GM19035 (cell line): ENCODE measurements around the gene LBX2.
A peak's percentile ranks its signal among the peaks of the same experiment; 100 is the strongest.

Source experiments
- ATAC-seq: cut with Tn5 transposase; IDR thresholded peaks from one replicate; pipeline ENCODE4 v1.9.1; 2021; ENCODE audit not compliant: unreplicated experiment

Gene LBX2

GRCh38 chr2:74526649-74527230 is 27.3 kb upstream of the LBX2 start:
- ATAC-seq, result no peak

- no peak for ATAC-seq
Measured at GRCh38 chr2:74525717-74526648, 26.6 kb upstream of the LBX2 start, which contains the start of gene DQX1. Gene DQX1 (minus strand): TSS chr2:74526231. CDS start chr2:74525729, 502 bp downstream.

GRCh38 chr2:74524955-74525716 is 25.7 kb upstream of the LBX2 start:
- no peak for ATAC-seq

- ATAC-seq, result no peak
Measured at GRCh38 chr2:74524005-74524404, 24.6 kb upstream of the LBX2 start.

- no peak for ATAC-seq
Measured at GRCh38 chr2:74522516-74522915, 23.1 kb upstream of the LBX2 start.

- ATAC-seq, result no peak
Measured at GRCh38 chr2:74516650-74517049, 17.2 kb upstream of the LBX2 start.

- ATAC-seq, result no peak
Measured at GRCh38 chr2:74515981-74516633, 16.7 kb upstream of the LBX2 start.

- ATAC-seq, result no peak
Measured at GRCh38 chr2:74515271-74515980, 16.0 kb upstream of the LBX2 start.

GRCh38 chr2:74514368-74515270 is 15.2 kb upstream of the LBX2 start, which contains the start of gene TLX2:
Gene TLX2 (plus strand): TSS chr2:74514450. CDS start chr2:74514807, 357 bp downstream.
- no peak for ATAC-seq

GRCh38 chr2:74513605-74514367 is 14.4 kb upstream of the LBX2 start:
- no peak for ATAC-seq

GRCh38 chr2:74512744-74513604 is 13.6 kb upstream of the LBX2 start:
- ATAC-seq, result no peak

GRCh38 chr2:74511104-74511989 is 11.9 kb upstream of the LBX2 start:
- ATAC-seq, result no peak

GRCh38 chr2:74510272-74510671 is 10.9 kb upstream of the LBX2 start:
- ATAC-seq, result no peak

- peak; percentile 5 for ATAC-seq
Measured at GRCh38 chr2:74507926-74508520, 8.6 kb upstream of the LBX2 start.

- ATAC-seq, result peak; percentile 90
Measured at GRCh38 chr2:74507145-74507925, 7.9 kb upstream of the LBX2 start, which contains the start of gene PCGF1. Gene PCGF1 (minus strand): TSS chr2:74507695. CDS start chr2:74507668, 27 bp downstream.
